ENCODE measurements around the gene MSI2.

The MSI2 gene

DNA sequence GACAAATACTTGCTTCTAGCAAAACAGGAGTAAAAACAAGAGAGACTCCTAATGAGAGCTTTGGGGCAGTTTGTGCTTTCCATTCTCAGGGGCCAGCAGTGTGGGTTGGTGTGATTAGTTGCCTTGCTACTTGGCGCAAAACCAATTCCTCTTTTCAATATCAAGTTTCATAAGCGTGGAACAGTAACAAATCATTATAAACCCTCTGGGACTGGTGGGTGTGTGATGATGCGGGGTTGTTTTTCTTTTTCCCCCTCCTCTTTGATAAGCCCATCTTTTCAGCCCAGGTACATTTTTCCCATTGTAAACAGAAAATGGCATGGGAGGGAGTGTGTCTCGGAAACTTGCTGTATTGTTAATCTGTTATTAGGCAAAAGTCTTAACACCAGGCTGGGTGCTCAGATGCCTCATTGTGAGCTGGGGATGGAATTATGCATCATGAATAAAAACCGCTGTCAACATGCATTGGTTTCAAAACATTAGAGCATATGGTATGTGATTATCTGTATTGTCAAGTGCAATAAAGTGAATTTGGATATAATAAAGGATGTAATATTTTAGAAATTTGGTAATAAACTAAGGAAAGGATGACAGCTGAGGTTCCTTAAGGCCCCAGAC lies 322.4 kb downstream of the MSI2 start:
- no peak for DNase-seq (ENCODE audit: low read depth in 2 of 2)

DNA sequence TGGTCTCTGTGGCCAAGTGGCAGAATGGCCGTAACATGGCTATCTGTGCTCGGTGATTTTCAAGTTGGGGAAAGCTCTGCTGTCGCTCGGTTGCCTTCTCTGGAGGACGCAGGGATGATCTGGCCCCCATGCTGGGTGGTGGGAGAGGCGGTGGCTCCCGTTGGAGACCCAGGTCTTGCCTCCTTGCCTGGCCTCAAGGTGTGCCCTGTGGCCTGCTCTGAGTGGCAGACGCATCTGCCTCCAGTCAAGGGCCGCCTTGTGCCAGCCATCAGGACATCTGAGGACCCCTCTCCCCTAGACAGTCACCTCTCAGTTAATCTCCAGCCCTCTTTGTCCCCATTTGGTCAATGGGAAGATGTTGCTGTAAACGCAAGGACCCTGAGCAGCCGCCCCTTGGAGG lies 322.9 kb downstream of the MSI2 start:
- DNase-seq (ENCODE audit: low read depth in 2 of 2), result no peak

DNA sequence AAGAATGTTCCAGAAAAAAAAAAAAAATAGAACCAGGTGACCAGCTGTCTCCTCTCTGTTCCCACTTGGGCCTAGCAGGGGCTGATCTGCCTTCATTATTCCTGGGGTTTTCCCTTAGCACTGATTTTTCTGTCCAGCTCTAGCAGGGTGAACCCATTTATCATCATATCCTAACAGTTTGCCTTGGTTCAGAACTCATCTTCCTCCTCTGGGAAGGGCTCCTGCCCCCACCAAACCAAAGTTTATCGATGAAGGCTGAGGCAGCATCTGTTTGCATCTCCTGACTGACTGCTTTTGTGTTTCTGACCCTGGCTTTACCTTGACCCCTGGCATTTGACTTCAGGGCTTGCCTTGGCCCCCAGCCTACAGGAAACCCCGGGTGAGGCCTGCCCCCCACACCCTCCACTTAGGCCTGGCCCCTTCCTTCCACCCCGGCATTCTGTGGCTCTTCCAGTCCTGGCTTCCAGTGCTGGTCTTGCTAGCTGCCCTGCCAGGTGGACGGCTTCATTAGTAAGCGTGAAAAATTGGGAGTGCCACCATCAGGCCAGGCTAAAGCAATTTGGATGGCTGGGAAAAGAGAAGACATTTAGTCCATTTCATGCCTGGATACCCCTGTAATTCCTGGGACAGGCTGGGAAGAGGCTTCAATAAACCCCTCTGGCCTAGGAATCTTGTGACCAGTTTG lies 323.9 kb downstream of the MSI2 start:
- no peak for DNase-seq (ENCODE audit: low read depth in 2 of 2)

DNA sequence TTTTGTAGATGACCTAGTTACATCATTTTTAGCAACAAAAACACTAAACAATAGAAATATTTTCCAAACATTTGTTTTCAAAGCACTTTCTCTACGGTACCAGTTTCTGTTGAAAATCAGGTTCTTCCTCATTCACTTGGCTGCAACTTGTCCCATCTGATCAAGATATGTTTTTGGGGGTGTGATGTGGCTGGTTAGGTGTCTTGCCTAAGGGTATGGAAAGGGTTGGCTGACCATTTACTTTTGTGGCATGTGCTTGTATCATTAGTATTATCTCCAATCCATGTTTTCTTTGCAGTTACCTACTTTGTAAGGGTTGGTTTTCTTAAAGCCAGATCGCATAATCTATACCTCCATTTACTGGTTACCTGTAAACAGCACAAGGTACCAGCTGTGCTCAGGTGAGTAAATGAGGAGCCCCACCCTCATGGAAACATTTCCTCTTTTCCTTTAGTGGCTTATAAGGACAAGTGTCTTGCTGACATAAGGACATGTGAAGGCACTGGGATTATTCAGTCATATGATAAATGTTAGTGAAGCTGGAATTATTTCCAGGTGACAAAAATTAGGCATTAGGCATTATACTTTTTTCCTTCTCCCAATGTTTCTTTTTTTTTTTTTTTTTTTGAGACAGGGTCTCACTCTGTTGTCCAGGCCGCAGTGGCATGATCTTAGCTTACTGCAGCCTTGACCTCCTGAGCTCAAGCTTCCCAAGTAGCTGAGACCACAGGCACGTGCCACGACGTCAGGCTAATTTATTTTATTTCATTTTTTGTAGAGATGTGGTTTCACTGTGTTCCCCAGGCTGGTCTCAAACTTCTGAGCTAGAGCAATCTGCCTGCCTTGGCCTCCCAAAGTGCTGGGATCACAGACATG lies 326.8 kb downstream of the MSI2 start:
- DNase-seq (ENCODE audit: low read depth in 2 of 2), result no peak

DNA sequence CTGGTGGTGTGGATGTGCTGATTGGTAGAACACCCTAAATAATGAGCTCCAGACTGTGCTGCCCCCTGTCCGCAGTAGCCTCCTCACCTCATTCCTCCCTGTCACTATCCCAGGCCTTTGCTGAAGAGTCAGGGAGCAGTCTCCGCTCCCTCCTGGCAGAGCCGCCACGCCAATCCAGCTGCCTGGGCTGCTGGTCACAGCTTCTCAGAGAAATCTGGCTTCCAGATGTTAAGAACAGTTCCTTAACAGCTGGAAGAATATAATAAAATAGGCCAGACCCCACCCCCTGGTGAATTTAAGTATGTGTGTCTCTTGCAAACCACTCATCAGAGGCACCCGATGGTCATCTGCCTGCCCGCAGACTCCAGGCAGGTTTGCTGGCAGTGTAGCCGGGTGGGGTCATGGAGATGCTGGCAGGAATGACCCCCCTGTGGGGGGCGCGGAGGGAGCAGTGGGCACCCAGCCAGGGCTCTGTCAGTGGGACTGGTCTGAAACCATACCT lies 327.8 kb downstream of the MSI2 start:
- no peak for DNase-seq (ENCODE audit: low read depth in 2 of 2)

DNA sequence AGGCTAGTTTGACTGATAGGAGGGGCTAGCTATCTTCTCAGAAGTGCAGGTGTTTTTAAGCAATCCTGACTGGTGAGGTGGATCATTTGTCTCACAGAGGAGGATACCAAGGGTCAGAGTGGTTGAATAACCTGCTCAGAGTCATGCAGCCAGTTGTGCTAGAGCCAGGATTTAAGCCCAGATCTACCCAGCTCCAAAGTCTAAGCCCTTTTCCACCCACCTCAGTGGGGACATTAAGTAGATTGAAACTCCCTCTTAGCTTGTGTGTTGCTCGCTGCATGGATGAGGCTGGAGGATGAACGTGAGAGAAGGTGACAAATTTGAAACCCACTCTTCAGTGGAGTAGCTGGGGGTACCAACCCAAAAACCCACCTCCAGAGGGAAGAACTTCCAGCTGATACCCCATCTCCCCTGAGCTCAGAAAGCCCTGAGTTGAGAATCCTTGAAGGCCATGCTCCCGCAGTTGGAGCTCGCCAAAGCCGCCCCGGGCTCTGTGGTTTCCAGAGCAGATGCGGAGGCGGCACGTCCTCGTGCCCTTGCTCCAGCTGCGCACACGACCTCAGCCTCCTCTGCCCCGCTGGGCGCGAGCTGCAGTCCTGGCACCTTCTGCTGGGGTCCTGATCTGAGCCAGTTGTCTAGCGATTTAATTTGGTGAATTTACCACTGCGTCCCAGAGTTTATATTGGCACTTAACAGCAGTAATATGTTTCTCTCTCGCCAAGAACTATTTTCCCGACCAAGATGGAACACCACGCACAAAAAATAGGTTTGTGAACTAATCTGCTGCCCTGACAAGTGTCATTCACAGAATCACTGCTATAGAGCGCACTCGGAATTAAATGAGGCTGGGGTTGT lies 329.2 kb downstream of the MSI2 start:
- no peak for DNase-seq (ENCODE audit: low read depth in 2 of 2)

DNA sequence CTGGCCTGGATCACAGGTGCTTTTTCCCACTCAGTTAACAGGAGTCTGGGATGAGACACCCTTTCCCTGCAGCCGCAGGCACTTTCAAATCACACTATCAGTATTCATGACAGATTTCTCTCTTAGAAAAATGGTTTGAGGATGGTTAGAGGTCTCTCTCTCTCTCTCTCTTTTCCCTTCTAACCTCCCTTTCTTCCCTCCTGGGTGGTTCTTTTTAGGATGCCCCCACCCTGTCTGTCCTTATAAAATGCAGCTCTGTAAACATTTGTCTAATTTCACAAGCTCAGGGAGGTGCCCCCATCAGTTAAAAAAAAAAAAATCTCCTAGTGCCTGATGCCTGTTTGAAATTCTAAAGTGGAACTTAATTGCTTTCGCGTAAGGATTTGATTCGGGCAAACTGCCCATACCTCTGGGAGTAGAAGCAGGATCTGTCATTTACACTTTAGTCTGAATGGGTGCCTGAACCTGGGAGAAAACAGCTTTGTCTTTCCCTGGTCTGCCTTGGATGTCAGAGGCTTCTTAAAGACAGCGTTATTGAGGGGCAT lies 329.9 kb downstream of the MSI2 start:
- no peak for DNase-seq (ENCODE audit: low read depth in 2 of 2)

DNA sequence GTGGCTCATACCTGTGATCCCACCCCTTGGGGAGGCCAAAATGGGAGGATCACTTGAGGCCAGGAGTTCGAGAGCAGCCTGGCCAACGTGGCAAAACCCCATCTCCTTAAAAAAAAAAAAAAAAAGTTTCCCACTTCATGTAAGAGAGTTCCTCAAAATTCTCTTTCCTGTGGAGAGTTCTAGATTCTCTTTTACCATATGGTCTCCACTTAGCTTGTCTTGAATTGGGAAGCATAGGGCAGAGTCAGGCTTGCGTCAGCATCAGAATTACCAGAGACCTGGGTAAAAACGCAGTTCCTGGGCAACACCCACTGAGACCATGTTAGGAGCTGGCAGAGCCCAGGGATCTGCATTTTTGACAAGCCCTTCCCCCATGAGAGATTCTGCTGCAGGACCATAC lies 330.4 kb downstream of the MSI2 start:
- DNase-seq (ENCODE audit: low read depth in 2 of 2), result no peak

DNA sequence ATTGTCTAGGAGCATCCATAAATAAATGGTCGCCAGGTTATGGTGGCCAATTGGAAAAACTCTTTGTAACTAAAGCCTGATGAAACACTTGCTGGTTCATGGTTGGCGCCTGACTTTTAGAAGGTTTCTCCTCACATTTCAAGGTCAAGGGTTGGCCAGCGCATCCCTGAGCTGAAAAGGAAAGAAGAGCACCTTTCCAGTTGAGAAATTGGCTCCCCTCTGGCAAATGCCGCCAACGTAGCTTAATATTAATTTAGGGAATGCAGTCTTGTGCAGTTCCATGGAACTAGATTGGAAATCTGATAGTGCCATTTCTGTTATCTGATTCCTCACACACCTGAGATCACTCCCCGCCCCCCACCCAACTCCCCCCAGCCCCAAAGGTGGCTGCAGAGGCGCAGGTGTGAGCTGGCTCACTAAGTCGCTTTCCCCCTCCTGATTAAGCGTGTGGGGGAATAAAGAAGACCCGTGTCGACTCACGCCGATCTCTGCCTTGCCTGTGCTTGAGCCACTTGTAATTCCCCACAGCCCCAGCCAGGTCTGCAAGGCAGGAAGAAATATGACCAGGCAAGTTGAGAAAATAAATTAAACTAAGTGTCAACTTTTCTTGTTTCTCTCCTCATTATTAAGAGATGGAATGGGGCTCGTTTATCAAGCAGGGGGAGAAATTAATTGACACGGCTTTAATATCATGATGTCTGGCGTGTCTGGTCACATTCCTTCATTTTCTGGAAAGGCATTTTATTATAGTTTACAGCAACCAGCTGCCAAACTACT lies 331.1 kb downstream of the MSI2 start:
- DNase-seq (ENCODE audit: low read depth in 2 of 2), result no peak

DNA sequence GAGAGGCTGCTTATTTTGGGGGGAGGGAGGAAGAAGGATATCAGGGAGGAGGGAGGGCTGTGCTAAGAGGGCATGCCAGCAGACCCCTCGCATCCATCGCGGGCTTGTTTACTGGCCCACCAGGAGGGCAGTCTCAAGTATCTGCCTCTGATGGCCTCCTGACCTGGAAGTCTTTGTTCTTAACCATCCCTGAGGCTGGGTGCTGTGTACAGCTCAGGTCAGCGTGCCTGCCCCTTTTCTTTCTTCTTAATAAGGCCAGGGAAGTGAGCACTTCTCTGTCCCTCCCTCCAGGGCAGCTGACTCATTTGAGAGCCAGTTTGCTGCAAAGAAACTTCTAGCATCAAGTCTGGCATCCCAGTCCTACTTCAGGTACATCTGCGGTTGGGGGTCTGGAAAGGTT lies 331.8 kb downstream of the MSI2 start:
- DNase-seq (ENCODE audit: low read depth in 2 of 2), result no peak

DNA sequence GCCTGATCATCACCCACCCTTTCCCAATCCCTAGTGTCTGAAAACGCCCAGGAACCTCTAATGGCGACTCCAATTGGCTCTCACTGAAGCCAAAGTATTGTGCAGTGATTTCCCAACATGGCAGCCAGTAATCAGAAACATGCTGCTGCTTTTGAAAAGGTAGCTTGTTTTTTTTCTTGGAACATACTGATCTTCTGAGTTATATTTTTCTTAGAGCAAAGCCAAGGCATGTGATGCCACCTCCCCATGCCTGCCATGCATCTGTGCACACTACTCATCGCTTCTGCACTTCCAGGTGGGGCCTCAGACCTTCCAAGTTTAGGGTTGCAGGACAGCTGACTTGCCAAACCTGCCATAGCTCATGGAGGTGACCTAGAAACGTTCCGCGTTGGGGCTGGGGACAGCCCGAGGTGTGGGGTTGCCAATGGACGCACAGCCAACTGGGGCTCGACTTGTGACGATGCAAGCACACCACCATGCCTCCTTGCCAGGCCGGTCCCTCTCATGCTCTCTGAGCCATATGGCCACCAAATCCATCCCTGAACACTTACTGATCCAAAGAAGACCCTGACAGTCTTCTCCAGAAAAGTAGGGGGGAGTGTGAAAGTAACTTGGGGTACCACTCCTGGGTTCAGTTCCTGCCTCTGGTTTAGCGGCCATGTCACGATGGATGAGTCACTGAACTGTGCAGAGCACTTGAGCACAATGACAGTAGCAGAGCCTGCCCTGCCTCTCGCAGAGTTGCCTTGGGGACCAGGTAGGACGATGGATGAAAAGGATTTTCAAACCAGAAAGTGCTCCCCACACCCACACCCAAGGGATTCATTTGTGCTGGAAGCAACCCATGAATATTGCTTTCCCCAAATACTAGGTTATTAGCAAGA lies 333.1 kb downstream of the MSI2 start:
- DNase-seq (ENCODE audit: low read depth in 2 of 2), result no peak

DNA sequence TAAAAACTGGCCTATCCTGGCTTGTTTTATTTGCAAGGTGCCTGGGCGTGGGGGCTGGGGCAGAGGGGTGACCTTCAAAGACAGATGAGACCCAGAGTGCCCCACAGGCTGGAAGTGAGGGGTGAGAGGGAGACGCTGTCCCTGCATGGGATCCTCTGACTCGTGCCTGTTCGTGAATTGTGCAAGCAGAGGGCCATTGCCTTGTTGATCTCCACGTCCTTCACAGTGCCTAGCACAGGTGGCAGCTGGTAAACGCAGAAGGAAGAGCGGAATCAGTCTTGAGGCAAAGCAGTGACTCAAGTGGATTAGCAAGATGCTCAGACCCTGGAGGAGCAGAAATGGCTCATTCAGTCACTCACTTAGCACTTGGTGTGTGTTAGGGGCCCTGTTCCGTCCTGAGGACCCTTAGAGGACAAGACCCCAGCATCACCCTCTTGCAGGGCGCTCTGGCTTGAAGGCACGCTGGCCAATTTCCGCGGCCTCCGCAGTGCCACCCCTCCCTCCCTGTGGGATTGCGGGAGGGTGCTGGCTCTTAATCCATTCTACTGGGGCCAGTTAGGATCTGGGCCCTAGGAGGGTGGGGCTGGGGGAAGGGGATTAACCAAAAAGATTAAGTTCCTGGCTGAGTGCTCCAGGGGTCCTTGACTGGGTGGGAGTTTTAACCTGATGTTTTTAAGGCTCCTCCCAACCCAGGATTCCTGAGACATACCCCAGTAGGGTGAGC lies 337.6 kb downstream of the MSI2 start:
- no peak for DNase-seq (ENCODE audit: low read depth in 2 of 2)

DNA sequence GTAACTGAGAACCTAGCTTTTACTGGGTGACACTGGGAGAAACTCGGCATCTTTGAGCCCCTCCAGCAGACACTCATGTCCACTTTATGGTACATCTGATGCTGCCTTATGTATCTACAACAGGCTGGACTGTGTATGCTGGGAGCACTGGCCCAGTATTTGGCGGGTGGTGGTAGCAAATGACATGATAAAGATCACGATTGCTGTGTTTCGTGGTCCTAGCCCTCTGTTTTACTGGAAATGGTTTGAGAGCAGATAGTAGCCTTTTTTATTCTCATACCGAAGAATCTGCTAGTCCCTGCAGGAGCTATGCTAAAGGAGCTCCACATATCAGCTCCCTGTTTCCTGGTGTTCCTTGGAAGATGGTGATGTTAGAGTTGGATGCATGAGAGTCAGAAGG lies 338.4 kb downstream of the MSI2 start:
- DNase-seq (ENCODE audit: low read depth in 2 of 2), result no peak

DNA sequence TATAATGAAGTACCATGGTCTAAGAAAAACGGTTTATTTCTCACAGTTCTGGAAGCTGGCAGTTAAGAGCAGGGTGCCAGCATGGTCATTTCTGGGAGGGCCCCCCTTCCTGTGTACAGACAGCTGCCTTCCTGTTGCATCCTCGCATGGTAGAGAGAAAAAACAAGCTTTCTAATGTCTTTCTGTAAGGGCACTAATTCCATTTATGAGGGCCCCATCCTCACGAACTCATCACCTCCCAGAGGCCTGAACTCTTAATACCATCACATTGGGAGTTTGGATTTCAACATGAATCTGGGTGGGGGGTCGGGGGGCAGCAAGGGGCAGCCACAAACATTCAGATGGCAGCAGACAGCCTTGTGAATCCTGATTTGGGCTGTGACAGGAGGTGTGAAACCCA lies 339.1 kb downstream of the MSI2 start:
- DNase-seq (ENCODE audit: low read depth in 2 of 2), result no peak

DNA sequence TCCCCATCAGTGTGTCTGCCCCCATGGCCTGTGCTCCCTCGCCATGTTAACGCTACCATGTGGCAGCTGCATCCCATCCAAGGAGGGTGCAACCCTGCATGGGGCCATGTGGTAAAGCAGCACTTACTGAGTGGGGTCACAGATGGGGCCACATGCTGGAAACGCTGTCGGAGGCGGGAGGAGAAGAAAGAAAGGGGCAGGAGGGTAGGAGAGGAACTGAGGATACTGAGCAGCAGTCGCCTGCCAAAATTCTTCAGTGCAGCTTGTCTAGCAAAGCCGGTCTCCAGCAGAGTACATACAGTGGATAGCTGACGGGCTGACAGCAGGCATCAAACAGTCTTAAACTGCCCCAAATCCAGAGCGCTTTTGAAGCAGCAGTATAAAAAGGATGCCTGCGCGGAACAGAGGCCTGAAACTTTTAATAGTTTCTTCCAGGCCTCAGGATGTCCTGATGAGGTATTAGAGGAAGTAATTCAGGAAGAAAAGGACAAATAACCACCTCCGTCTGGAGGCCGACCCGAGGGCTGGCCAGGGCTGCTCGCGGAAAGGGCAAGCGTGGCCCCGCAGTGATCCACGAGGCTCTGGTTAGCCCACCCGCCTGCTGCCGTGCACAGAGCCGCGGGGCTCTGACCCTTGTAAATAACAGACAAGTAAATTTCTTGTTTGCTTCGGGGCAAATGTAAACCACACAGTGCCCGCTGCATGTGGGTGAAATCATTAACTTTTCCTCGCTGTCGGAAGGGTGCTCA lies 339.8 kb downstream of the MSI2 start:
- DNase-seq (ENCODE audit: low read depth in 2 of 2), result no peak

DNA sequence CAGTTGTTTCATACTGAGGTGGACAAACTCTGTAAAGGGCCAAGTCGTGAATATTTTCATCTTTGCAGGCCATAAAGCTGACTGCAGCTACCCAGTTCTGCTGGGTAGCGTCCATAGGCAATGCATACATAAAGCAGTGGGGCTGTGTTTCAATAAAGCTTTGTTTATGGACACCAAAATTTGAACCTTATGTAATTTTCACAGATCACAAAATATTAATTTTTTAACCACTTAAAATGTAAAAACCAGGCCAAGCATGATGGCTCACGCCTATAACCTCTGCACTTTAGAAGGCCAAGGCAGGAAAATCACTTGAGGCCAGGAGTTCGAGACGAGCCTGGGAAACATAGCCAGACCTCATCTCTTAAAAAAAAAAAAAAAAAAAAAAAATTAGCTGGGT lies 340.8 kb downstream of the MSI2 start:
- DNase-seq (ENCODE audit: low read depth in 2 of 2), result no peak

DNA sequence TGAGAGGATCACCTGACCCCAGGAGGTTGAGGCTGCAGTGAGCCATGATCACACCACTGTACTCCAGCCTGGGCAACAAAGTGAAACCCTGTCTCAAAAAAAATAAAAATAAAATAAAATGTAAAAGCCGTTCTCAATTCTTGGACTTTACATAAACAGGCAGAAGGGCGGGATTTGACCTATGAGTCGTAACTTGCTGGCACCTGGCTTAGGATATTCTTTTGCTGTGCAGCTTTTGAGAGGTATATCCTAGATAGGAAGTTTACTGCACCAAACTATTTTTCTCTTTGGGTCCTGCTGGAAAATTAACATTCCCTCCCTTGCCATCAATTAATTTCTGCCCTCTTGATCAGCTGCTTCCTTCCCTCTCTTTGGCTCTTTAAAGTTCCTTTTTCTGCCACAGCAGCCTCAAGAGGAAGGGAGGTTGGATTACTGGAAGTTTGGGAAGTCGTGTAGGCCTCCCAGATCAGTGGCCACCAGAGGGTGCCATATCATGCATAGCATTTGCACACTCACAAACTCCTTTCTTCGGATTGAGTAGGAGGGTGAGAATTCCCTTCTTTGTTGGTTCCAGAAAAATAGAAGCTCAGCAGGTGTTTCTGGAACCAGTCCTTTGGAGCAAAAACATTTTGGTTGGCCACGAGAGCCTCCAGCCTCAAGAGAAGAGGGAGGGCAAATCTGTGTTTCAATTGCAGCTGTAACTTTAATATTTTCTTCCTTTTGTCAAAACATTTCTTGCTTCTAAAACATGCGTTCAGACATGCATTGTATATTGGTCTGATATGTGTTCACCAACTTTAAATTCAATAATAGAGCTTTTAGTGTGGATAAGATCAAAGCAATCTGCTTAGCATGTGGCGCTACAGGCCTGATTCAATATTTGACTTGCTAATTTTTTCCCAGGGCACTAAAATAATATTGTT lies 341.5 kb downstream of the MSI2 start:
- no peak for DNase-seq (ENCODE audit: low read depth in 2 of 2)
